Loucy (cell line): ENCODE data around the gene AP2B1.

Experiments used
- H2AFZ ChIP-seq: fragments of 200-600 bp; sonication (generic); 2 replicates; pipeline ENCODE4 v1.6.0; 2016; ENCODE audit warnings: antibody characterized with exemption, mild to moderate bottlenecking, low read length, moderate library complexity
- H3F3A ChIP-seq: fragments of 200-600 bp; 2 replicates; pipeline ENCODE4 v1.6.0; 2016; ENCODE audit warnings: antibody characterized with exemption, low read depth, mild to moderate bottlenecking
- H3K27me3 ChIP-seq: fragments of 200-600 bp; sonication (generic); 2 replicates; pipeline ENCODE4 v1.6.1; 2014; ENCODE audit warnings: low read length, mild to moderate bottlenecking; ENCODE audit not compliant: insufficient read depth, poor library complexity, severe bottlenecking
- H3K36me3 ChIP-seq: fragments of 200-600 bp; sonication (generic); 2 replicates; pipeline ENCODE4 v1.6.1; 2016; ENCODE audit warnings: low read length; ENCODE audit not compliant: insufficient read depth
- H3K4me1 ChIP-seq: fragments of 200-600 bp; sonication (generic); 2 replicates; pipeline ENCODE4 v1.5.1; 2014; ENCODE audit warnings: low read length, mild to moderate bottlenecking; ENCODE audit not compliant: insufficient read depth, poor library complexity, severe bottlenecking
- H3K4me2 ChIP-seq: fragments of 200-600 bp; sonication (generic); 2 replicates; pipeline ENCODE4 v1.6.0; 2014; ENCODE audit warnings: antibody characterized with exemption, low read length, low read depth, mild to moderate bottlenecking; ENCODE audit not compliant: poor library complexity, severe bottlenecking
- H3K4me3 ChIP-seq: fragments of 200-600 bp; sonication (generic); 2 replicates; pipeline ENCODE4 v1.5.1; 2014; ENCODE audit warnings: low read length, mild to moderate bottlenecking, mixed read lengths; ENCODE audit not compliant: poor library complexity, severe bottlenecking
- H3K79me2 ChIP-seq: fragments of 200-600 bp; sonication (generic); 2 replicates; pipeline ENCODE4 v1.6.1; 2014; ENCODE audit warnings: low read length; ENCODE audit not compliant: insufficient read depth
- H3K9ac ChIP-seq: fragments of 200-600 bp; sonication (generic); 2 replicates; pipeline ENCODE4 v1.6.0; 2014; ENCODE audit warnings: mild to moderate bottlenecking, low read depth, low read length, moderate library complexity; ENCODE audit not compliant: poor library complexity, severe bottlenecking
- H3K9me2 ChIP-seq: fragments of 200-600 bp; sonication (generic); replicated peaks from 2 replicates; pipeline ENCODE4 v1.6.1; 2016; ENCODE audit warnings: low read depth, low read length, mixed read lengths
- H3K9me3 ChIP-seq: fragments of 200-600 bp; sonication (generic); 2 replicates; pipeline ENCODE4 v1.6.1; 2014; ENCODE audit warnings: mild to moderate bottlenecking, antibody characterized with exemption, low read length, low read depth; ENCODE audit not compliant: insufficient read depth
- H4K20me1 ChIP-seq: fragments of 200-600 bp; sonication (generic); 2 replicates; pipeline ENCODE4 v1.6.0; 2014; ENCODE audit warnings: antibody characterized with exemption, low read length, mild to moderate bottlenecking; ENCODE audit not compliant: insufficient read depth, poor library complexity, severe bottlenecking
- CTCF ChIP-seq: fragments of 200-600 bp; sonication (generic); conservative IDR thresholded peaks from 2 replicates; pipeline ENCODE4 v1.5.1; 2014; ENCODE audit warnings: mild to moderate bottlenecking, antibody characterized with exemption, low read length
- EZH2phosphoT487 ChIP-seq: fragments of 200-600 bp; IDR thresholded peaks from 2 replicates; pipeline ENCODE4 v1.6.1; 2018; ENCODE audit warnings: antibody characterized with exemption, mild to moderate bottlenecking, moderate library complexity, borderline replicate concordance

Gene AP2B1

DNA sequence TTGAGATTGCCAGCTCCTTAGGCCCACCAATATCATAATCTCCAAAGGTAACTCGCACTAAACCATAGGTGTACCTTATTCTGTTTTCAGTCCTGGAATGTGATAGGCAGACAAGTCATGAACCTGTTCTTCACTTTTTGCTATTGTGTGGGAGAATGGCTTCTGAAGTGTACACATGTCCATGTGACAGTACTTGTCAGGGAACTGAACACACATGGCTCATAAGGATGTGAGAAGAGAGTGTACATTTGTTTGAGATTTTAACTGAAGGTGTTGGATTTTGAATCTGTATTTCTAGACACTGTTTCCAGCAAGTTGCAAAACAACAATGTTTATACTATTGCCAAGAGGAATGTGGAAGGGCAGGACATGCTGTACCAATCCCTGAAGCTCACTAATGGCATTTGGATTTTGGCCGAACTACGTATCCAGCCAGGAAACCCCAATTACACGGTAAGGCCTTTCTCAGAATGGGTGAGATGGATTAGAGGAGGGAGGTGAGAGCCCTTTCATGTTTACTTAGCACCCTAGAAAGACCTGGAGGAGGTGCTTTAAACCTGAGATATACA, 129.9 kb downstream of the AP2B1 start:
- no peak overlapping the region for H3K4me2 ChIP-seq
- peaks cover 78% of the 10 kb centered on the region for H3K36me3 ChIP-seq
- H3K4me1 ChIP-seq = no peaks in the 10 kb centered on the region
- no peak overlapping the region for H2AFZ ChIP-seq
- no peaks in the 10 kb centered on the region for H3K79me2 ChIP-seq
- no peaks in the 10 kb centered on the region for H3K27me3 ChIP-seq
- H3F3A ChIP-seq = no peaks in the 10 kb centered on the region
- H4K20me1 ChIP-seq = no peaks in the 10 kb centered on the region
- no peak overlapping the region for H3K4me3 ChIP-seq
- no peak for TF ChIP-seq CTCF
- no peak for TF ChIP-seq EZH2phosphoT487
- H3K9ac ChIP-seq = no peak overlapping the region
- H3K9me2 ChIP-seq = no peaks in the 10 kb centered on the region
- no peaks in the 10 kb centered on the region for H3K9me3 ChIP-seq

- no peak overlapping the region for H3K9ac ChIP-seq
- TF ChIP-seq CTCF = no peak
- TF ChIP-seq EZH2phosphoT487 = no peak
- H3K4me2 ChIP-seq = no peak overlapping the region
- no peaks in the 10 kb centered on the region for H3K9me3 ChIP-seq
- no peak overlapping the region for H2AFZ ChIP-seq
- H3K27me3 ChIP-seq = no peaks in the 10 kb centered on the region
- H4K20me1 ChIP-seq = no peaks in the 10 kb centered on the region
- no peak overlapping the region for H3K4me3 ChIP-seq
- H3K9me2 ChIP-seq = no peaks in the 10 kb centered on the region
- H3F3A ChIP-seq = no peaks in the 10 kb centered on the region
- H3K36me3 ChIP-seq = peaks cover 75% of the 10 kb centered on the region
- H3K79me2 ChIP-seq = no peaks in the 10 kb centered on the region
- H3K4me1 ChIP-seq = no peaks in the 10 kb centered on the region
These were observed 130.4 kb downstream of the AP2B1 start for GRCh38 chr17:35717475-35717874.

DNA sequence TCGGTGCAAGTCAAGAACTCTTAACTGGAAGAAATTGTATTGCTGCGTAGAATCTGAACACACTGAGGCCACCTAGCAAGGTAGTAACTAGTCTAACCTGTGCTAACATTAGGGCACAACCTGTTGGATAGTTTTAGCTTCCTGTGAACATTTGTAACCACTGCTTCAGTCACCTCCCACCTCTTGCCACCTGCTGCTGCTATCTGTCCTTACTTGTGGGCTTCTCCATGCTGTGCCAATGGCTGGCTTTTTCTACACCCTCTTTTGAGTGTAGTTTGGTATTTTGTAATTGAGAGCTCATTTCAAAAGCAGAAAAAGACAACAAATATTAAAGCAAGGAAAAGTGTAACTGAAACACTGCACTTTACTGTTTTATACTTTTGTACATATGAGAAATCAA, 136.6 kb downstream of the AP2B1 start:
- Histone ChIP-seq H3K79me2 (no peaks in the 10 kb centered on the region), H3K9me3 (no peaks in the 10 kb centered on the region), H2AFZ (no peak overlapping the region), H4K20me1 (no peaks in the 10 kb centered on the region), H3K4me3 (no peak overlapping the region), H3K4me2 (no peak overlapping the region), H3K9ac (no peak overlapping the region), H3K27me3 (no peaks in the 10 kb centered on the region), H3K9me2 (no peaks in the 10 kb centered on the region), H3K4me1 (no peaks in the 10 kb centered on the region), H3F3A (no peaks in the 10 kb centered on the region), H3K36me3 (peaks cover 51% of the 10 kb centered on the region)
- no peak for TF ChIP-seq CTCF
- TF ChIP-seq EZH2phosphoT487 = no peak
